BLaER1 treated with 17β-estradiol and CSF1 and Interleukin-3, amounts not matched to agents 10 nM and 100 nM (cell line): ENCODE results near the gene PTPRQ.

Experiments
- H3K27ac ChIP-seq, 11 experiments: shearing (Covaris generic); formaldehyde crosslinking; 2 replicates each; pipeline ENCODE4 v1.8.1; 2022
- H3K27me3 ChIP-seq, 11 experiments: shearing (Covaris generic); formaldehyde crosslinking; 2 replicates each; pipeline ENCODE4 v1.8.1; 2022
- H3K36me3 ChIP-seq, 11 experiments: shearing (Covaris generic); formaldehyde crosslinking; 2 replicates each; pipeline ENCODE4 v1.8.1; 2022
- H3K4me1 ChIP-seq, 10 experiments: shearing (Covaris generic); formaldehyde crosslinking; 2 replicates each; pipeline ENCODE4 v1.8.1; 2022
- H3K4me2 ChIP-seq, 11 experiments: shearing (Covaris generic); formaldehyde crosslinking; 2 replicates each; pipeline ENCODE4 v1.8.1; 2022
- H3K4me3 ChIP-seq, 10 experiments: shearing (Covaris generic); formaldehyde crosslinking; 2 replicates each; pipeline ENCODE4 v1.8.1; 2022
- H3K9ac ChIP-seq, 11 experiments: shearing (Covaris generic); formaldehyde crosslinking; 2 replicates each; pipeline ENCODE4 v1.8.1; 2022
- H3K9me3 ChIP-seq, 11 experiments: shearing (Covaris generic); formaldehyde crosslinking; replicated peaks in 1 of 11; 2 replicates each; pipeline ENCODE4 v1.8.1; 2022
- H4K20me1 ChIP-seq, 11 experiments: shearing (Covaris generic); formaldehyde crosslinking; 2 replicates each; pipeline ENCODE4 v1.8.1; 2022
- Cebpa-rat ChIP-seq, 11 experiments: shearing (Covaris generic); IDR thresholded peaks; 2 replicates each; pipeline ENCODE4 v1.8.1; 2022

Gene PTPRQ

DNA sequence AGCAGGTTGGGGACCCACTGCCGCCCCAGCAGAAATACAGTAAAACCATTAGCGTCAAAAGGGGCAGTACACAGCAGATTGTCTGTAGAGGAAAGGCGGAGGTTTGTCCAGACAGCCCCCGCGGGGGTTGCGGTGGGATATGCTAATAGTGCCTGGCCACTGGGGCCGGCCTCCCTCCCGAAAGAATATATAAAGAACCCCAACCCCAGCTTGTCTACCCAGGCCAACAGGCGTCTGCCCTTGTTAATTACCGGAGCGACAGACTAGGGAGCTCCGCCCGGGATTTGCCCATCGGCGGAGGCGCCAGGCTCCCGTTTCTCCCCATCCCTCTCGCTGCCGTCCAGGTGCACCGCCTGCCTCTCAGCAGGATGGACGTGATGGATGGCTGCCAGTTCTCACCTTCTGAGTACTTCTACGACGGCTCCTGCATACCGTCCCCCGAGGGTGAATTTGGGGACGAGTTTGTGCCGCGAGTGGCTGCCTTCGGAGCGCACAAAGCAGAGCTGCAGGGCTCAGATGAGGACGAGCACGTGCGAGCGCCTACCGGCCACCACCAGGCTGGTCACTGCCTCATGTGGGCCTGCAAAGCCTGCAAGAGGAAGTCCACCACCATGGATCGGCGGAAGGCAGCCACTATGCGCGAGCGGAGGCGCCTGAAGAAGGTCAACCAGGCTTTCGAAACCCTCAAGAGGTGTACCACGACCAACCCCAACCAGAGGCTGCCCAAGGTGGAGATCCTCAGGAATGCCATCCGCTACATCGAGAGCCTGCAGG lies 272.8 kb downstream of the PTPRQ start, which contains the start of gene MYF5:
Gene MYF5 (plus strand): TSS at position 217 of the 774 bp plus-strand sequence. CDS start 152 bp downstream, at position 369.
- Histone ChIP-seq H3K9me3 (peaks cover 4 to 10% (median 9%) of the 10 kb centered on the region in 11 experiments; a peak in 16 of 22 replicates), H3K4me3 (no peak within 1 kb of the TSS), H3K9ac (no peak within 1 kb of the TSS), H3K4me2 (no peak within 1 kb of the TSS), H3K27me3 (no peaks in the 10 kb centered on the region), H3K27ac (no peak within 1 kb of the TSS), H3K36me3 (no peaks in the 10 kb centered on the region), H3K4me1 (peaks cover 0 to 7% (median 0%) of the 10 kb centered on the region in 10 experiments; a peak in 1 of 20 replicates), H4K20me1 (no peaks in the 10 kb centered on the region)
- no peak for TF ChIP-seq Cebpa-rat (IDR thresholded peaks at IDR 0.05)

DNA sequence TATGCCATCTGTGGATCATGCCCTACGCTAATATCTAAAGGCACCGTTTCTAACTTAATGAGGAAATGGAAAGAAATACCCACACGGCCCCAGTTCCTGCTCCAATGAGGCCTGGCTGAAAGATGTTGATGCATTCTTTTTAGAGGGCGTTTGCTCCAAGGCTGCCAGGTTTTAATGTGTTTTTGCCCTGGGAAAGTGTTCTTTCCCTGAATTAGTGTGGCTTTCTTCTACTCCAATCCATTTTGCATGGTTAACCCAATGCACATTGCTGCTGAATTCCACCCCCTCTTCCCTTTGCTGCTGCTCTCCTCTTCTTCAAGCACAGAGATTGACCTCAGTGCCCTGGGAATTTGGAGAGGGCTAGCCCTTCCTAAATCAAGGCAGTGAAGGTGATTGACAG lies 273.8 kb downstream of the PTPRQ start:
- Histone ChIP-seq H3K9me3 (peaks cover 4 to 10% (median 9%) of the 10 kb centered on the region in 11 experiments; a peak in 16 of 22 replicates), H4K20me1 (no peaks in the 10 kb centered on the region), H3K27ac (no peak overlapping the region), H3K4me3 (no peak overlapping the region), H3K4me1 (peaks cover 0 to 7% (median 0%) of the 10 kb centered on the region in 10 experiments; a peak in 1 of 20 replicates), H3K4me2 (no peak overlapping the region), H3K36me3 (no peaks in the 10 kb centered on the region), H3K9ac (no peak overlapping the region), H3K27me3 (no peaks in the 10 kb centered on the region)
- no peak for TF ChIP-seq Cebpa-rat (IDR thresholded peaks at IDR 0.05)

DNA sequence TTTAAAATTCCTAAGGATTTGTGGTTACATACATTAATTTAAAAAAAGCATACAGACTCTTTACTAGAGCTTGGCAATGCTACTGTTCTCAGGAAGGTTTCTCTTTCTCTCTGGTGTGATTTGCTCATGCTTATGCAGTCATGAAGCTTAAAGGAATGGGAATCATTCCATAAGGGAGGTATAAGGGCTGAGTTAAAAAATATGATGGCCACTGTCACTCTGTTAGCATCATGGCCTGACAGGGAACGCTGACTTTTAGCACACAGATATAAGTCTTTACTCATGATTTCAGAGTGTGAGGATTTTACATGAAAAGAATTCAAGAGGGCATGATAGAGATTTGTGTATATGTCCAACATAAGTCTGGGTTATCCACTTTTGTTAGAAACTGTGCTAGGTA lies 276.5 kb downstream of the PTPRQ start:
- no peak overlapping the region for H3K27ac ChIP-seq
- H3K9ac ChIP-seq = no peak overlapping the region
- H3K27me3 ChIP-seq = no peaks in the 10 kb centered on the region
- H4K20me1 ChIP-seq = no peaks in the 10 kb centered on the region
- peaks cover 0 to 7% (median 0%) of the 10 kb centered on the region in 10 experiments; a peak in 1 of 20 replicates for H3K4me1 ChIP-seq
- H3K4me2 ChIP-seq = no peak overlapping the region
- H3K36me3 ChIP-seq = no peaks in the 10 kb centered on the region
- no peak overlapping the region for H3K4me3 ChIP-seq
- TF ChIP-seq Cebpa-rat (IDR thresholded peaks at IDR 0.05) = no peak
- peaks cover 4 to 10% (median 9%) of the 10 kb centered on the region in 11 experiments; a peak in 15 of 22 replicates for H3K9me3 ChIP-seq

DNA sequence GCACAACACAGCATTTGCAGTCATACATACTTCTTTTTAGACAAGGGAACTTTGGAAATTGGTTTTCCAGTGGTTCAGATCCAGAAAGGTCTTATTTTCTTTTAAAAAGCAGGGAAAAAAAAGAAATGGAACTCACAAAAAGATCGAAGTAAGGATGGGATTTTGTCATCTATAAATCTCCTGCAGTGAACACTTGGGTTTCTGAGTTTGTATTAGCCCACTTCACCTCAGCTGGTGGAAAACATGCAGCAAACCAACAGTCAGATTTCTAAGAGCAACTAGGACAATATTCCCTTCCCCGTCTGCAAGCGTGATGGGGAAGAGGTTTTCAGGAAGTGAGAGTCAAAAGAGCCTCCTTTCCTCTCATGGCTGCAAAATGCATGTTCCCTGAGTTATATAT lies 277.3 kb downstream of the PTPRQ start:
- no peak overlapping the region for H3K27ac ChIP-seq
- no peak overlapping the region for H3K9ac ChIP-seq
- H3K9me3 ChIP-seq = peaks cover 4 to 10% (median 9%) of the 10 kb centered on the region in 11 experiments; a peak in 15 of 22 replicates
- no peaks in the 10 kb centered on the region for H4K20me1 ChIP-seq
- H3K4me3 ChIP-seq = no peak overlapping the region
- H3K36me3 ChIP-seq = no peaks in the 10 kb centered on the region
- no peak overlapping the region for H3K4me2 ChIP-seq
- peaks cover 0 to 7% (median 0%) of the 10 kb centered on the region in 10 experiments; a peak in 1 of 20 replicates for H3K4me1 ChIP-seq
- H3K27me3 ChIP-seq = no peaks in the 10 kb centered on the region
- no peak for TF ChIP-seq Cebpa-rat (IDR thresholded peaks at IDR 0.05)
